Measurements from ENCODE around the gene SYNE1. TPM values are rescaled to one million over a fixed set of nuclear protein-coding genes. Genes with fewer than 3 reads are reported as not detected.
A peak's percentile ranks its signal among the peaks of the same experiment; 100 is the strongest.

Gene SYNE1
- total and polyA plus RNA-seq, 10 of the 15 experiments (the other 5 are each of a cell fraction or from before 2014, with no cell fraction given) = 2.3 to 28.7 (median 14.1) TPM

- FAIRE-seq = no peak
- ATAC-seq = peak; percentile 63
- BruUV-seq (replicated peaks) = no TSS peak
Measured at GRCh38 chr6:152380351-152380767, 256.8 kb downstream of the SYNE1 start.

GRCh38 chr6:152379423-152379822 is 257.7 kb downstream of the SYNE1 start:
- ChIA-PET POLR2A (no interaction called here), CTCF (interaction anchor here (1.2 kb wide), 1 partner anchor 18 kb away, joined by 5 read pairs; no protein-coding TSS in a partner anchor), RAD21 (ENCODE audit: unreplicated experiment) (no interaction called here), SMC1A (ENCODE audit: uncharacterized antibody, unreplicated experiment) (interaction anchor here (1.5 kb wide), 1 partner anchor 10 kb away, joined by 3 read pairs; no protein-coding TSS in a partner anchor)
- no peak for FAIRE-seq
- ATAC-seq = no peak
- in situ Hi-C loops (cut with MboI) = no loop called here
- Histone ChIP-seq H2AFZ (ENCODE audit: control insufficient read depth, low read depth, low read length) (no peak overlapping the region), H3K27me3 (replicated peaks in 1 of 2; ENCODE audit: control insufficient read depth in 2 of 2, insufficient read depth in 2 of 2, low read length in 1 of 2) (no peaks in the 10 kb centered on the region), H3K4me1 (ENCODE audit: control insufficient read depth, insufficient read depth, low read length) (no peaks in the 10 kb centered on the region), H4K20me1 (ENCODE audit: control insufficient read depth, insufficient read depth) (no peaks in the 10 kb centered on the region), H3K9me3 (replicated peaks; ENCODE audit: control insufficient read depth, insufficient read depth, low read length) (no peaks in the 10 kb centered on the region), H3K9ac (ENCODE audit: control insufficient read depth, insufficient read depth, low read length) (no peak overlapping the region), H3K79me2 (ENCODE audit: control insufficient read depth, insufficient read depth, low read length) (no peaks in the 10 kb centered on the region), H3K4me3 (no peak overlapping the region), H3K27ac (ENCODE audit: control insufficient read depth, insufficient read depth) (no peak overlapping the region), H3K4me2 (ENCODE audit: control insufficient read depth, insufficient read depth) (no peak overlapping the region), H3K36me3 (ENCODE audit: control insufficient read depth in 2 of 2, insufficient read depth in 2 of 2, low read length in 1 of 2) (no peaks in the 10 kb centered on the region)
- intact Hi-C loops (cut with micrococcal nuclease; ENCODE audit: unreplicated experiment) = no loop called here
- no TSS peak for BruUV-seq (replicated peaks)
- no peak for DNase-seq (ENCODE audit: low read depth, low spot score)
- TF ChIP-seq BRCA1 (IDR thresholded peaks at IDR 0.05; ENCODE audit: low read depth, low read length) (no peak), RCOR1 (conservative IDR thresholded peaks at IDR 0.05; ENCODE audit: low read depth, low read length) (no peak), CBFB (IDR thresholded peaks at IDR 0.05; ENCODE audit: low read depth) (no peak), MTA3 (IDR thresholded peaks at IDR 0.05; ENCODE audit: borderline replicate concordance, low read length) (no peak), GATAD2B (conservative IDR thresholded peaks at IDR 0.05; ENCODE audit: low read depth) (no peak), ESRRA (IDR thresholded peaks at IDR 0.05; ENCODE audit: low read length) (no peak), ZBED1 (IDR thresholded peaks at IDR 0.05; ENCODE audit: borderline replicate concordance) (no peak), SUZ12 (IDR thresholded peaks at IDR 0.05; ENCODE audit: unreplicated experiment) (no peak), SREBF1 (IDR thresholded peaks at IDR 0.05; ENCODE audit: low read length) (no peak), RELA (IDR thresholded peaks at IDR 0.05; ENCODE audit: borderline replicate concordance, partially characterized antibody) (no peak), FOS (IDR thresholded peaks at IDR 0.05; ENCODE audit: borderline replicate concordance, extremely low read depth, insufficient read length) (no peak), ZZZ3 (IDR thresholded peaks at IDR 0.05; ENCODE audit: control insufficient read depth, insufficient read length, low read depth) (no peak), ZNF24 (IDR thresholded peaks at IDR 0.05) (no peak), CHD2 (IDR thresholded peaks at IDR 0.05; ENCODE audit: borderline replicate concordance, low read depth, low read length) (no peak)

More at GRCh38 chr6:152380351-152380767, 256.8 kb downstream of the SYNE1 start:
- DNase-seq (ENCODE audit: low read depth, low spot score) = no peak
- 0% methylated on average over 5 of the region's 5 CpGs for WGBS (ENCODE audit: insufficient coverage, insufficient replicate concordance, low lambda C conversion rate, missing lambda C conversion rate)
- H3K4me3 ChIP-seq = no peak overlapping the region
- H3K4me1 ChIP-seq (ENCODE audit: control insufficient read depth, insufficient read depth, low read length) = no peaks in the 10 kb centered on the region
- peak; percentile 46; the same call in 1 of the 2 replicates for TF ChIP-seq ATF7 (IDR thresholded peaks at IDR 0.05; ENCODE audit: low read depth)
- no peak for TF ChIP-seq HSF1 (IDR thresholded peaks at IDR 0.05; ENCODE audit: low read depth, low read length)
- TF ChIP-seq LARP7 (IDR thresholded peaks at IDR 0.05) = no peak
- no peak for TF ChIP-seq RCOR1 (conservative IDR thresholded peaks at IDR 0.05; ENCODE audit: low read depth, low read length)
- TF ChIP-seq IKZF2 (IDR thresholded peaks at IDR 0.05) = no peak
- no peak for TF ChIP-seq STAT1 (conservative IDR thresholded peaks at IDR 0.05)
- ChIA-PET CTCF (interaction anchor here (0.6 to 1.2 kb wide), 2 partner anchors 17 to 109 kb away, joined by 5 read pairs; no protein-coding TSS in a partner anchor), SMC1A (ENCODE audit: uncharacterized antibody, unreplicated experiment) (interaction anchor here (0.6 kb wide), 1 partner anchor 759 kb away, joined by 3 read pairs; no protein-coding TSS in a partner anchor), RAD21 (ENCODE audit: unreplicated experiment) (no interaction called here), POLR2A (interaction anchor here (0.7 kb wide), 2 partner anchors 76 to 78 kb away, joined by 3 read pairs; no protein-coding TSS in a partner anchor)
- no peaks in the 10 kb centered on the region for H3K36me3 ChIP-seq (ENCODE audit: control insufficient read depth in 2 of 2, insufficient read depth in 2 of 2, low read length in 1 of 2)
- H2AFZ ChIP-seq (ENCODE audit: control insufficient read depth, low read depth, low read length) = no peak overlapping the region
- H3K27me3 ChIP-seq (replicated peaks in 1 of 2; ENCODE audit: control insufficient read depth in 2 of 2, insufficient read depth in 2 of 2, low read length in 1 of 2) = no peaks in the 10 kb centered on the region
- H4K20me1 ChIP-seq (ENCODE audit: control insufficient read depth, insufficient read depth) = no peaks in the 10 kb centered on the region
- H3K9ac ChIP-seq (ENCODE audit: control insufficient read depth, insufficient read depth, low read length) = no peak overlapping the region
- in situ Hi-C loops (cut with MboI) = no loop called here
- no peak overlapping the region for H3K27ac ChIP-seq (ENCODE audit: control insufficient read depth, insufficient read depth)
- no peaks in the 10 kb centered on the region for H3K79me2 ChIP-seq (ENCODE audit: control insufficient read depth, insufficient read depth, low read length)
- intact Hi-C loops (cut with micrococcal nuclease; ENCODE audit: unreplicated experiment) = no loop called here
- no peaks in the 10 kb centered on the region for H3K9me3 ChIP-seq (replicated peaks; ENCODE audit: control insufficient read depth, insufficient read depth, low read length)
- no peak overlapping the region for H3K4me2 ChIP-seq (ENCODE audit: control insufficient read depth, insufficient read depth)
